ENCODE measurements around the gene RIPK1. TPM values are rescaled to one million over a fixed set of nuclear protein-coding genes. Genes with fewer than 3 reads are reported as not detected.

The RIPK1 gene
- total and polyA plus RNA-seq, 2 of the 8 experiments (the other 6 are each of a cell fraction or from before 2014, with no cell fraction given), result 5.9 to 22.9 TPM

- no peak for TF ChIP-seq SUZ12 (IDR thresholded peaks at IDR 0.05; ENCODE audit: low read length)
- no peak for TF ChIP-seq NRF1 (IDR thresholded peaks at IDR 0.05; ENCODE audit: low read depth, low read length)
- TF ChIP-seq BCL11A (IDR thresholded peaks at IDR 0.05; ENCODE audit: low read depth in 2 of 2, low read length in 2 of 2), result no peak
- no peak for TF ChIP-seq HDAC6 (IDR thresholded peaks at IDR 0.05; ENCODE audit: low read depth, low read length)
These were observed 46.1 kb downstream of the RIPK1 start (continued) for GRCh38 chr6:3114377-3114776.
